ENCODE results near the gene LRRC3B.

DNA sequence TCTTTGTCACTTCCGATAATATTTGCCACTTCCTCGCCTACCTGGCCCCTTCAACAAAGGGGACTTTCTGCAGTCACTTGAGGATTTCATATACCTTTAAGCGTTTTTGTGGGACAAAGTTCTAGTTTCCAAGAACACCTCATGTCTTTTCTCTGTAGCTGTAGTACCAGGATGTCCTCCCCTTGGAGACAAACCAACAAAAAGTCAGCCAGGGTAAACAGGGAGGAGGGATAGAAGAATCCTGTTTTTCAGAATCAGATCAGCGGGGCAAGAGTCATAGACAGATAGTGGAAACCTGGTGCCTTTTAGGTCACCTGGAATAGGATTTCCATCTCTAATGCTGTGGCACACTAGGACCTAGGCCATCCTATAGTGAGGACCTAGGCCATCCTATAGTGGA lies 4.5 kb downstream of the LRRC3B start:
- TF ChIP-seq, protein P1, sequence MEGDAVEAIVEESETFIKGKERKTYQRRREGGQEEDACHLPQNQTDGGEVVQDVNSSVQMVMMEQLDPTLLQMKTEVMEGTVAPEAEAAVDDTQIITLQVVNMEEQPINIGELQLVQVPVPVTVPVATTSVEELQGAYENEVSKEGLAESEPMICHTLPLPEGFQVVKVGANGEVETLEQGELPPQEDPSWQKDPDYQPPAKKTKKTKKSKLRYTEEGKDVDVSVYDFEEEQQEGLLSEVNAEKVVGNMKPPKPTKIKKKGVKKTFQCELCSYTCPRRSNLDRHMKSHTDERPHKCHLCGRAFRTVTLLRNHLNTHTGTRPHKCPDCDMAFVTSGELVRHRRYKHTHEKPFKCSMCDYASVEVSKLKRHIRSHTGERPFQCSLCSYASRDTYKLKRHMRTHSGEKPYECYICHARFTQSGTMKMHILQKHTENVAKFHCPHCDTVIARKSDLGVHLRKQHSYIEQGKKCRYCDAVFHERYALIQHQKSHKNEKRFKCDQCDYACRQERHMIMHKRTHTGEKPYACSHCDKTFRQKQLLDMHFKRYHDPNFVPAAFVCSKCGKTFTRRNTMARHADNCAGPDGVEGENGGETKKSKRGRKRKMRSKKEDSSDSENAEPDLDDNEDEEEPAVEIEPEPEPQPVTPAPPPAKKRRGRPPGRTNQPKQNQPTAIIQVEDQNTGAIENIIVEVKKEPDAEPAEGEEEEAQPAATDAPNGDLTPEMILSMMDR (IDR thresholded peaks at IDR 0.05), result no peak
- no peak for TF ChIP-seq EZH2 (IDR thresholded peaks at IDR 0.05; ENCODE audit: borderline replicate concordance, insufficient read depth, low read depth, low read length, poor library complexity, severe bottlenecking)
